ENCODE results near the gene CAMK2D.

CAMK2D gene

GRCh38 chr4:113524096-113524495 is 237.4 kb downstream of the CAMK2D start:
- DNase-seq (ENCODE audit: low read depth in 2 of 2) = no peak

GRCh38 chr4:113522433-113522832 is 239.1 kb downstream of the CAMK2D start:
- DNase-seq (ENCODE audit: low read depth in 2 of 2) = no peak

- no peak for DNase-seq (ENCODE audit: low read depth in 2 of 2)
Measured at GRCh38 chr4:113513382-113513781, 248.2 kb downstream of the CAMK2D start.

- no peak for DNase-seq (ENCODE audit: low read depth in 2 of 2)
Measured at GRCh38 chr4:113512880-113513279, 248.7 kb downstream of the CAMK2D start.

- no peak for DNase-seq (ENCODE audit: low read depth in 2 of 2)
Measured at GRCh38 chr4:113511944-113512343, 249.6 kb downstream of the CAMK2D start.

- no peak for DNase-seq (ENCODE audit: low read depth in 2 of 2)
Measured at GRCh38 chr4:113509851-113510250, 251.7 kb downstream of the CAMK2D start.

GRCh38 chr4:113505044-113505443 is 256.5 kb downstream of the CAMK2D start:
- DNase-seq (ENCODE audit: low read depth in 2 of 2) = no peak

- DNase-seq (ENCODE audit: low read depth in 2 of 2) = no peak
Measured at GRCh38 chr4:113504422-113504821, 257.1 kb downstream of the CAMK2D start.

GRCh38 chr4:113503691-113504090 is 257.8 kb downstream of the CAMK2D start:
- no peak for DNase-seq (ENCODE audit: low read depth in 2 of 2)

- no peak for DNase-seq (ENCODE audit: low read depth in 2 of 2)
Measured at GRCh38 chr4:113502906-113503305, 258.6 kb downstream of the CAMK2D start.

- no peak for DNase-seq (ENCODE audit: low read depth in 2 of 2)
Measured at GRCh38 chr4:113502476-113502875, 259.1 kb downstream of the CAMK2D start.

- DNase-seq (ENCODE audit: low read depth in 2 of 2) = no peak
Measured at GRCh38 chr4:113500424-113500823, 261.1 kb downstream of the CAMK2D start.

- no peak for DNase-seq (ENCODE audit: low read depth in 2 of 2)
Measured at GRCh38 chr4:113499696-113500095, 261.8 kb downstream of the CAMK2D start.

- no peak for DNase-seq (ENCODE audit: low read depth in 2 of 2)
Measured at GRCh38 chr4:113499166-113499565, 262.4 kb downstream of the CAMK2D start.

- DNase-seq (ENCODE audit: low read depth in 2 of 2) = no peak
Measured at GRCh38 chr4:113497154-113497884, 264.2 kb downstream of the CAMK2D start.

GRCh38 chr4:113496698-113497097 is 264.8 kb downstream of the CAMK2D start:
- DNase-seq (ENCODE audit: low read depth in 2 of 2) = no peak

- DNase-seq (ENCODE audit: low read depth in 2 of 2) = no peak
Measured at GRCh38 chr4:113495790-113496189, 265.7 kb downstream of the CAMK2D start.

GRCh38 chr4:113483131-113483530 is 278.4 kb downstream of the CAMK2D start:
- no peak for DNase-seq (ENCODE audit: low read depth in 2 of 2)

- no peak for DNase-seq (ENCODE audit: low read depth in 2 of 2)
Measured at GRCh38 chr4:113482325-113482724, 279.2 kb downstream of the CAMK2D start.

GRCh38 chr4:113481820-113482219 is 279.7 kb downstream of the CAMK2D start:
- DNase-seq (ENCODE audit: low read depth in 2 of 2) = no peak

- no peak for DNase-seq (ENCODE audit: low read depth in 2 of 2)
Measured at GRCh38 chr4:113480109-113480508, 281.4 kb downstream of the CAMK2D start.

- no peak for DNase-seq (ENCODE audit: low read depth in 2 of 2)
Measured at GRCh38 chr4:113478032-113478431, 283.5 kb downstream of the CAMK2D start.

GRCh38 chr4:113476800-113477199 is 284.7 kb downstream of the CAMK2D start:
- no peak for DNase-seq (ENCODE audit: low read depth in 2 of 2)

GRCh38 chr4:113474017-113474416 is 287.5 kb downstream of the CAMK2D start:
- no peak for DNase-seq (ENCODE audit: low read depth in 2 of 2)

All from activated CD8-positive, alpha-beta memory T cell treated with anti-CD3 and anti-CD28 coated beads for 4 hours (primary cell).